Loucy (cell line): ENCODE measurements around the gene RPL13.
"Not testable (repeated sequence)": the region's sequence is repeated elsewhere in the genome, so short reads cannot be mapped to it uniquely, and the experiment has no call there.

ENCODE experiments used
- H2AFZ ChIP-seq: fragments of 200-600 bp; sonication (generic); 2 replicates; pipeline ENCODE4 v1.6.0; 2016; ENCODE audit warnings: antibody characterized with exemption, mild to moderate bottlenecking, low read length, moderate library complexity
- H3F3A ChIP-seq: fragments of 200-600 bp; 2 replicates; pipeline ENCODE4 v1.6.0; 2016; ENCODE audit warnings: antibody characterized with exemption, low read depth, mild to moderate bottlenecking
- H3K27me3 ChIP-seq: fragments of 200-600 bp; sonication (generic); 2 replicates; pipeline ENCODE4 v1.6.1; 2014; ENCODE audit warnings: low read length, mild to moderate bottlenecking; ENCODE audit not compliant: insufficient read depth, poor library complexity, severe bottlenecking
- H3K36me3 ChIP-seq: fragments of 200-600 bp; sonication (generic); 2 replicates; pipeline ENCODE4 v1.6.1; 2016; ENCODE audit warnings: low read length; ENCODE audit not compliant: insufficient read depth
- H3K4me1 ChIP-seq: fragments of 200-600 bp; sonication (generic); 2 replicates; pipeline ENCODE4 v1.5.1; 2014; ENCODE audit warnings: low read length, mild to moderate bottlenecking; ENCODE audit not compliant: insufficient read depth, poor library complexity, severe bottlenecking
- H3K4me2 ChIP-seq: fragments of 200-600 bp; sonication (generic); 2 replicates; pipeline ENCODE4 v1.6.0; 2014; ENCODE audit warnings: antibody characterized with exemption, low read length, low read depth, mild to moderate bottlenecking; ENCODE audit not compliant: poor library complexity, severe bottlenecking
- H3K4me3 ChIP-seq: fragments of 200-600 bp; sonication (generic); 2 replicates; pipeline ENCODE4 v1.5.1; 2014; ENCODE audit warnings: low read length, mild to moderate bottlenecking, mixed read lengths; ENCODE audit not compliant: poor library complexity, severe bottlenecking
- H3K79me2 ChIP-seq: fragments of 200-600 bp; sonication (generic); 2 replicates; pipeline ENCODE4 v1.6.1; 2014; ENCODE audit warnings: low read length; ENCODE audit not compliant: insufficient read depth
- H3K9ac ChIP-seq: fragments of 200-600 bp; sonication (generic); 2 replicates; pipeline ENCODE4 v1.6.0; 2014; ENCODE audit warnings: mild to moderate bottlenecking, low read depth, low read length, moderate library complexity; ENCODE audit not compliant: poor library complexity, severe bottlenecking
- H3K9me2 ChIP-seq: fragments of 200-600 bp; sonication (generic); replicated peaks from 2 replicates; pipeline ENCODE4 v1.6.1; 2016; ENCODE audit warnings: low read depth, low read length, mixed read lengths
- H3K9me3 ChIP-seq: fragments of 200-600 bp; sonication (generic); 2 replicates; pipeline ENCODE4 v1.6.1; 2014; ENCODE audit warnings: mild to moderate bottlenecking, antibody characterized with exemption, low read length, low read depth; ENCODE audit not compliant: insufficient read depth
- H4K20me1 ChIP-seq: fragments of 200-600 bp; sonication (generic); 2 replicates; pipeline ENCODE4 v1.6.0; 2014; ENCODE audit warnings: antibody characterized with exemption, low read length, mild to moderate bottlenecking; ENCODE audit not compliant: insufficient read depth, poor library complexity, severe bottlenecking
- CTCF ChIP-seq: fragments of 200-600 bp; sonication (generic); conservative IDR thresholded peaks from 2 replicates; pipeline ENCODE4 v1.5.1; 2014; ENCODE audit warnings: mild to moderate bottlenecking, antibody characterized with exemption, low read length
- EZH2phosphoT487 ChIP-seq: fragments of 200-600 bp; IDR thresholded peaks from 2 replicates; pipeline ENCODE4 v1.6.1; 2018; ENCODE audit warnings: antibody characterized with exemption, mild to moderate bottlenecking, moderate library complexity, borderline replicate concordance

RPL13 gene

GRCh38 chr16:89584768-89585549 lies 24.5 kb downstream of the RPL13 start:
- Histone ChIP-seq H3K9me3 (no peaks in the 10 kb centered on the region), H3K4me1 (no peaks in the 10 kb centered on the region), H3K36me3 (no peaks in the 10 kb centered on the region), H3K79me2 (no peaks in the 10 kb centered on the region), H3F3A (no peaks in the 10 kb centered on the region), H3K9ac (no peak overlapping the region), H3K27me3 (no peaks in the 10 kb centered on the region), H3K9me2 (no peaks in the 10 kb centered on the region), H4K20me1 (no peaks in the 10 kb centered on the region), H3K4me3 (no peak overlapping the region), H2AFZ (no peak overlapping the region), H3K4me2 (no peak overlapping the region)
- TF ChIP-seq CTCF (no peak), EZH2phosphoT487 (no peak)

DNA sequence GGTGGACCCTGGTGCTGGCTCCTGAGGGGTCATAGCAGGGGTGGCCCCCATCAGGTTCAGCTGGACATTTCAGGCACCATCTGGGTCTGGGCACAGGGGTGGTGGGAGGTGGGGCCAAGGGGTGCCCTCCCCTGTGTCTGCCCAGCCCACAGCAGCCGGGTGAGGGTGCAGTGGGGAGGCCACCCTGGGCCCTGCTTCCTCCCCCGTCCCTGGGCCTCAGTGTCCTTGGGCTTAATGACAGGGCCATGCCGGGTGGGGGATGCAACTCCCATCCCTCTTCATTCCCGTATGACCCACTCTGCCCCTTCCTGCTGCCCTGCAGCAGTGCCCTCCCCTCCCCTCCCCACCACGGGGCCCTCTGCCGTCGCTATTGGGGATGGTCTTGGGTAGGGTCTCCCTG lies 25.7 kb downstream of the RPL13 start:
- no peak overlapping the region for H3K4me2 ChIP-seq
- H2AFZ ChIP-seq = no peak overlapping the region
- no peaks in the 10 kb centered on the region for H3K79me2 ChIP-seq
- TF ChIP-seq CTCF (no peak), EZH2phosphoT487 (no peak)
- H3K36me3 ChIP-seq = no peaks in the 10 kb centered on the region
- no peaks in the 10 kb centered on the region for H3K27me3 ChIP-seq
- H3F3A ChIP-seq = no peaks in the 10 kb centered on the region
- no peaks in the 10 kb centered on the region for H3K4me1 ChIP-seq
- no peak overlapping the region for H3K4me3 ChIP-seq
- no peaks in the 10 kb centered on the region for H3K9me3 ChIP-seq
- no peaks in the 10 kb centered on the region for H4K20me1 ChIP-seq
- no peak overlapping the region for H3K9ac ChIP-seq
- H3K9me2 ChIP-seq = no peaks in the 10 kb centered on the region

- Histone ChIP-seq H3K4me1 (no peaks in the 10 kb centered on the region), H3K9me2 (no peaks in the 10 kb centered on the region), H3K9me3 (no peaks in the 10 kb centered on the region), H4K20me1 (no peaks in the 10 kb centered on the region), H3K36me3 (no peaks in the 10 kb centered on the region), H3K9ac (no peak overlapping the region), H3K4me3 (no peak overlapping the region), H3F3A (no peaks in the 10 kb centered on the region), H2AFZ (no peak overlapping the region), H3K79me2 (no peaks in the 10 kb centered on the region), H3K4me2 (no peak overlapping the region), H3K27me3 (no peaks in the 10 kb centered on the region)
- TF ChIP-seq CTCF (no peak), EZH2phosphoT487 (no peak)
Observed at GRCh38 chr16:89586853-89587252, 26.4 kb downstream of the RPL13 start.

DNA sequence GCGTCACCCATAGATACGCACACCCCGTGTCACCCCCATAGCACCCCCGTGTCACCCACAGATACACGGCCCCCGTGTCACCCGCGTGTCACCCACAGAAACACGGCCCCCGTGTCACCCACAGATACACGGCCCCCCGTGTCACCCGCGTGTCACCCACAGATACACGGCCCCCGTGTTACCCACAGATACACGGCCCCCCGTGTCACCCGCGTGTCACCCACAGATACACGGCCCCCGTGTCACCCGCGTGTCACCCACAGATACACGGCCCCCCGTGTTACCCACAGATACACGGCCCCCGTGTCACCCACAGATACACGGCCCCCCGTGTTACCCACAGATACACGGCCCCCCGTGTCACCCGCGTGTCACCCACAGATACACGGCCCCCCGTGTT lies 27.2 kb downstream of the RPL13 start:
- H3K9me2 ChIP-seq, H3K9ac ChIP-seq, H3K36me3 ChIP-seq, H3K4me3 ChIP-seq, H3K27me3 ChIP-seq, H3K4me2 ChIP-seq, H2AFZ ChIP-seq, H3K9me3 ChIP-seq, H3F3A ChIP-seq, H4K20me1 ChIP-seq, H3K79me2 ChIP-seq, H3K4me1 ChIP-seq: not testable (repeated sequence)
